Thyroid gland (tissue), 4 donors: ENCODE results near the gene NLRP1. TPM values are rescaled to one million over a fixed set of nuclear protein-coding genes. Genes with fewer than 3 reads are reported as not detected.

Experiments
- DNase-seq, 2 donors: peaks; one replicate each; pipeline ENCODE4 v3.0.0-alpha.2; 2019
- H3K27ac ChIP-seq, 3 donors: fragments of 200-600 bp; sonication (generic); 1 replicate in 2 of 3; 2 replicates in 1 of 3; pipeline ENCODE4 v1.5.1; 2016 to 2019; ENCODE audit warnings: mild to moderate bottlenecking in 1 of 3, moderate library complexity in 1 of 3
- H3K27me3 ChIP-seq: fragments of 200-600 bp; sonication (generic); one replicate; pipeline ENCODE4 v1.5.1; 2019
- H3K36me3 ChIP-seq, 2 donors: fragments of 200-600 bp; sonication (generic); one replicate each; pipeline ENCODE4 v1.5.1; 2016 to 2019
- H3K4me1 ChIP-seq, 2 donors: fragments of 200-600 bp; sonication (generic); one replicate each; pipeline ENCODE4 v1.5.1; 2017 to 2019
- H3K4me3 ChIP-seq, 3 donors: fragments of 200-600 bp; sonication (generic); replicated peaks in 1 of 3; 1 replicate in 2 of 3; 2 replicates in 1 of 3; pipeline ENCODE4 v1.5.1; 2016; ENCODE audit warnings: mild to moderate bottlenecking in 1 of 3
- H3K9me3 ChIP-seq: fragments of 200-600 bp; sonication (generic); one replicate; pipeline ENCODE4 v1.5.1; 2017
- POLR2A ChIP-seq, 2 donors: fragments of 450-650 bp; IDR thresholded peaks; one replicate each; pipeline ENCODE4 v1.6.1; 2017; ENCODE audit warnings: antibody characterized with exemption in 2 of 2, mild to moderate bottlenecking in 2 of 2, moderate library complexity in 1 of 2
- WGBS, 2 donors: methylation state at CpG; one replicate each; pipeline ENCODE4 v1.1.5; 2017; 5-methylcytosine and 5-hydroxymethylcytosine counted together
- intact Hi-C: fragments of 100-400 bp; cut with DNase I; formaldehyde crosslinking; loops from one replicate; pipeline ENCODE4 v1.15.1; 2023
- total RNA-seq, 4 donors: library from RNA; depleted of rRNA; stranded (reverse); fragments of >200 nt; gene quantifications; one replicate each; pipeline ENCODE4 v1.2.3, GENCODE V29; 2016
- TF ChIP-seq, protein P1 (sequence below), 6 experiments: fragments of 200-600 bp in 3 of 6; fragments of 450-650 bp in 3 of 6; sonication (generic) in 3 of 6; IDR thresholded peaks; one replicate each; pipeline ENCODE4 v1.5.1; 2016 to 2019; ENCODE audit warnings: antibody characterized with exemption in 6 of 6, mild to moderate bottlenecking in 2 of 6, inconsistent platforms in 1 of 6, moderate library complexity in 1 of 6

Gene NLRP1
- total RNA-seq, 4 donors from 2014 or later, result 28.4 to 36.7 (median 31.8) TPM

GRCh38 chr17:5501685-5502084, 82.6 kb downstream of the NLRP1 start:
- no peak for TF ChIP-seq POLR2A (IDR thresholded peaks at IDR 0.05)
- TF ChIP-seq, protein P1, sequence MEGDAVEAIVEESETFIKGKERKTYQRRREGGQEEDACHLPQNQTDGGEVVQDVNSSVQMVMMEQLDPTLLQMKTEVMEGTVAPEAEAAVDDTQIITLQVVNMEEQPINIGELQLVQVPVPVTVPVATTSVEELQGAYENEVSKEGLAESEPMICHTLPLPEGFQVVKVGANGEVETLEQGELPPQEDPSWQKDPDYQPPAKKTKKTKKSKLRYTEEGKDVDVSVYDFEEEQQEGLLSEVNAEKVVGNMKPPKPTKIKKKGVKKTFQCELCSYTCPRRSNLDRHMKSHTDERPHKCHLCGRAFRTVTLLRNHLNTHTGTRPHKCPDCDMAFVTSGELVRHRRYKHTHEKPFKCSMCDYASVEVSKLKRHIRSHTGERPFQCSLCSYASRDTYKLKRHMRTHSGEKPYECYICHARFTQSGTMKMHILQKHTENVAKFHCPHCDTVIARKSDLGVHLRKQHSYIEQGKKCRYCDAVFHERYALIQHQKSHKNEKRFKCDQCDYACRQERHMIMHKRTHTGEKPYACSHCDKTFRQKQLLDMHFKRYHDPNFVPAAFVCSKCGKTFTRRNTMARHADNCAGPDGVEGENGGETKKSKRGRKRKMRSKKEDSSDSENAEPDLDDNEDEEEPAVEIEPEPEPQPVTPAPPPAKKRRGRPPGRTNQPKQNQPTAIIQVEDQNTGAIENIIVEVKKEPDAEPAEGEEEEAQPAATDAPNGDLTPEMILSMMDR (IDR thresholded peaks at IDR 0.05), result no peak
- intact Hi-C loops, result no loop called here
- no peak overlapping the region for H3K27ac ChIP-seq
- peaks cover 0 to 10% of the 10 kb centered on the region in 2 donors for H3K4me1 ChIP-seq
- no peak overlapping the region for H3K4me3 ChIP-seq
- no peaks in the 10 kb centered on the region for H3K36me3 ChIP-seq
- H3K9me3 ChIP-seq, result no peaks in the 10 kb centered on the region
- DNase-seq, result no peak
- WGBS, 2 donors, result 87 to 89% methylated on average over 8 of the region's 8 CpGs
- no peaks in the 10 kb centered on the region for H3K27me3 ChIP-seq

- H3K27ac ChIP-seq, result no peak overlapping the region
- peak; percentile 71 to 83 for DNase-seq
These were observed 83.5 kb downstream of the NLRP1 start for GRCh38 chr17:5500589-5501391.

GRCh38 chr17:5500247-5500588, 84.1 kb downstream of the NLRP1 start:
- Histone ChIP-seq H3K9me3 (no peaks in the 10 kb centered on the region), H3K27me3 (no peaks in the 10 kb centered on the region), H3K4me1 (peaks cover 0 to 10% of the 10 kb centered on the region in 2 donors), H3K4me3 (peak overlapping the region in 1 of 3 donors; percentile 47), H3K27ac (no peak overlapping the region), H3K36me3 (no peaks in the 10 kb centered on the region)
- TF ChIP-seq POLR2A (IDR thresholded peaks at IDR 0.05), result no peak
- TF ChIP-seq, protein P1 (IDR thresholded peaks at IDR 0.05), result no peak
- intact Hi-C loops, result no loop called here
- 4 to 8% methylated on average over 18 of the region's 18 CpGs for WGBS, 2 donors
- no peak for DNase-seq

More at GRCh38 chr17:5500589-5501391, 83.5 kb downstream of the NLRP1 start:
- 0 to 15% methylated on average over 9 to 31 of the region's 67 CpGs for WGBS, 2 donors
- Histone ChIP-seq H3K4me1 (peaks cover 0 to 10% of the 10 kb centered on the region in 2 donors), H3K27me3 (no peaks in the 10 kb centered on the region), H3K4me3 (peak overlapping the region in 2 of 3 donors; percentile 22 to 47), H3K36me3 (no peaks in the 10 kb centered on the region), H3K9me3 (no peaks in the 10 kb centered on the region)
- intact Hi-C loops, result no loop called here
- peak in 1 of 2 donors; percentile 26 for TF ChIP-seq POLR2A (IDR thresholded peaks at IDR 0.05)
- TF ChIP-seq, protein P1 (IDR thresholded peaks at IDR 0.05), result no peak

GRCh38 chr17:5499476-5500231, 84.7 kb downstream of the NLRP1 start:
- peaks cover 0 to 10% of the 10 kb centered on the region in 2 donors for H3K4me1 ChIP-seq
- H3K27ac ChIP-seq, result no peak overlapping the region
- 33 to 34% methylated on average over 19 to 38 of the region's 44 CpGs for WGBS, 2 donors
- H3K4me3 ChIP-seq, result no peak overlapping the region
- H3K36me3 ChIP-seq, result no peaks in the 10 kb centered on the region
- intact Hi-C loops, result no loop called here
- no peak for DNase-seq
- H3K9me3 ChIP-seq, result no peaks in the 10 kb centered on the region
- no peak for TF ChIP-seq POLR2A (IDR thresholded peaks at IDR 0.05)
- TF ChIP-seq, protein P1 (IDR thresholded peaks at IDR 0.05), result no peak
- H3K27me3 ChIP-seq, result no peaks in the 10 kb centered on the region

GRCh38 chr17:5492970-5493369, 91.3 kb downstream of the NLRP1 start:
- Histone ChIP-seq H3K27ac (no peak overlapping the region), H3K27me3 (no peaks in the 10 kb centered on the region), H3K4me1 (peaks cover 0 to 4% of the 10 kb centered on the region in 2 donors), H3K9me3 (no peaks in the 10 kb centered on the region), H3K4me3 (no peak overlapping the region), H3K36me3 (peaks cover 0 to 13% of the 10 kb centered on the region in 2 donors)
- intact Hi-C loops, result no loop called here
- TF ChIP-seq, protein P1 (IDR thresholded peaks at IDR 0.05), result no peak
- TF ChIP-seq POLR2A (IDR thresholded peaks at IDR 0.05), result no peak
- WGBS, 2 donors, result 97 to 98% methylated on average over 2 of the region's 2 CpGs
- no peak for DNase-seq
